T47D (cell line): ENCODE results near the gene THSD7B.
"Not testable (repeated sequence)": the region's sequence is repeated elsewhere in the genome, so short reads cannot be mapped to it uniquely, and the experiment has no call there.

Experiments
- DNase-seq, 2 experiments: peaks; one replicate each; pipeline versions ENCODE4 v3.0.0 to v3.0.0-alpha.2; 2011 to 2012; ENCODE audit warnings: low read depth in 1 of 2, low spot score in 1 of 2
- JUND ChIP-seq: IDR thresholded peaks from 2 replicates; pipeline ENCODE4 v1.6.1; 2012; ENCODE audit warnings: low read depth
- in situ Hi-C: cut with HindIII; loops from 2 replicates; pipeline ENCODE4 v1.10.0; 2016; ENCODE audit warnings: low sequenced_read_pairs, low pct_unique_long_range_greater_than_20kb

The THSD7B gene

GRCh38 chr2:137677466-137677865 is 912.1 kb downstream of the THSD7B start:
- peak; percentile 23 to 33 for DNase-seq
- no peak for TF ChIP-seq JUND
- in situ Hi-C loops: no loop called here

- in situ Hi-C loops: no loop called here
- TF ChIP-seq JUND: no peak
- no peak for DNase-seq
Measured at GRCh38 chr2:137689549-137689948, 924.2 kb downstream of the THSD7B start.

GRCh38 chr2:137693534-137693933 is 928.2 kb downstream of the THSD7B start:
- DNase-seq: no peak
- in situ Hi-C loops: no loop called here
- TF ChIP-seq JUND: no peak

- no peak for TF ChIP-seq JUND
- in situ Hi-C loops: no loop called here
- no peak for DNase-seq
Measured at GRCh38 chr2:137696916-137697315, 931.6 kb downstream of the THSD7B start.

- in situ Hi-C loops: not testable (repeated sequence)
Measured at GRCh38 chr2:137700250-137700649, 934.9 kb downstream of the THSD7B start.

DNA sequence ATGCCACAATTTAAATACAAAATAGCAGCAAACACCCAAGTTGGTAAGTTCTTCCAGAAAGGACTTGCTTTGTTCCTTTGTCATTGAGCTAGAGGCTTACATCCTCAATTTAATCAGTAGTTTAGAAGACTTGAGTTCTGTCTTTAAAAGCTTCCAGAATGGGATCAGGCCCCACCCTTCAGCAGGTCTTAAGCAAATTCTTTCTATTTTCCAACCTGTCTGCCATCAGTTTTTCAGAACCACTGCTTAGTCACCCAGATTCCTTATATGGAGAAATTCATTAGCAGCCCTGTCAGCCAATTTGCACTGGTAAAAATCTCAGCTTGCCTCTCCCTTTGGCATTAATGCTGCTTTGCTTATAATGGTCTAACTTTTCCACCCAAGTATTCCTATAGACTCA is 935.3 kb downstream of the THSD7B start:
- in situ Hi-C loops: no loop called here
- DNase-seq: no peak
- TF ChIP-seq JUND: no peak

More at GRCh38 chr2:137700250-137700649, 934.9 kb downstream of the THSD7B start:
- not testable (repeated sequence) for DNase-seq

DNA sequence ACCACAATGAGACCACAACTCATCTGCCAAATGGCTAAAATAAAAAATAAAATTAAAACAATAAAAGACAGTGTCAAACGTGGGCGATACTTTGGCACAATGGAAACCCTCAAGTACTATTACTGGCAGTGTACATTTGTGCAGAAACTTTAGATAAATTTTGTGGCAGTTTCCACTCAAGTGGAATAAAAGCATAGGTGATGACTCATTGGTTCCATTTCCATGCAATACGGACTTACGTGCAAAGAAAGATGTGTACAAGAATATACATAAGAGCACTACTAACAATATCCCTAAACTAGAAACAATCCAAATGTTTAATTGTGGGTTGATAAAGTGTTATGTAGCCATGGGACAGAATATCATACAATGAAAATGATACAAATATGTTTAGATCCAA is 940.0 kb downstream of the THSD7B start:
- in situ Hi-C loops: no loop called here
- TF ChIP-seq JUND: no peak
- DNase-seq: no peak

GRCh38 chr2:137706786-137707613 is 941.7 kb downstream of the THSD7B start:
- in situ Hi-C loops: no loop called here
- DNase-seq: peak in 1 of 2 experiments; percentile 15
- no peak for TF ChIP-seq JUND

DNA sequence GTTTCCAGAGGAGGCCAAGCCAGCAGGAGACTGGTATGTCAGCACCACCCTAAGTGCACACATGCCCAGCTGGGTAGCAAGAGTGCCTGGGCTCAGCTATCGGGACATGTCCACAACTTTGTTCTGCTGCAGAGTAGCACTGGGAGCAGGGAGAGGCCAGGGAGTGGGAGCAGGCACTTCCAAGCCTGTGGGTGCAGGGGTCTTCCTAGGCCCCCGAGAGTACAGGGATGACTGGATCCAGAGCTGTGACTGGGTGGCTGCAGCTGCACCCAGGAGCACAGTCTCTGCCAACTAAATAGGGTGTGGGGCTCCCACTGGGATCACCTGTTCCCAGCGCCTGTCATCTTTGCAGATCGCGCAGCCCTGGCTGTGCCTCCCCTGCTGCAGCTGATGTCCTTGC is 943.0 kb downstream of the THSD7B start:
- no peak for TF ChIP-seq JUND
- in situ Hi-C loops: no loop called here
- DNase-seq: no peak

DNA sequence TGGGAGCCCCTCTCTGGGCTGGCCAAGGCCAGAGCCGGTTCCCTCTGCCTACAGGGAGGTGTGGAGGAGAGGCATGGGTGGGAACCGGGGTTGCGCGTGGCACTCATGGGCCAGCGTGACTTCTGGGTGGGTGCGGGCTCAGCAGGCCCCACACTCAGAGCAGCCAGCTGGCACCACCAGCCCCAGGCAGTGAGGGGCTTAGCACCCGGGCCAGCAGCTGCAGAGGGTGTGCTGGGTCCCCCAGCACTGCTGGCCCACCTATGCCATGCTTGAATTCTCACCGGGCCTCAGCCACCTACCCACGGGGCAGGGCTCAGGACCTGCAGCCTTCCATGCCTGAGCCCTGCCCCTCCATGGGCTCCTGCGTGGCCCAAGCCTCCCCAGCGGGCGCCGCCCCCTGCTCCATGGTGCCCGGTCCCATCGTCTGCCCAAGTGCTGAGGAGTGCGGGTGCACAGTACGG is 950.4 kb downstream of the THSD7B start:
- no peak for TF ChIP-seq JUND
- in situ Hi-C loops: no loop called here
- no peak for DNase-seq

- no peak for DNase-seq
- TF ChIP-seq JUND: no peak
- in situ Hi-C loops: no loop called here
Measured at GRCh38 chr2:137718786-137719185, 953.4 kb downstream of the THSD7B start.

DNA sequence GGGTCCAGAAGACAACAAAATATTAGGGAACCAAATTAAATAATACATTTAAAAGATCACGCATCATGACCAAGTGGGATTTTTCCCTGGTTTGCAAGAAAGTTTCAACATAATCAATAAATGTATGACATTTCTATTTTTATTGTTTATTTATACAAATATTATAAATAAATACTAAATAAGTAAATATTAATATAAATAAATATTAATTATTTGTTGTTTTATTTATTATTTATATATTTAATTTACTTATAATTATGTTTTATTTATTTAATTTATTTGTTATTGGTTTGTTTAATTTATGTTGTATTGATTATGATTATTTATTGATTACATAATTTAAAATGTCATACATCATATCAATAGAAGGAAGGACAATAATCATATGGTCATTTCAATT is 956.4 kb downstream of the THSD7B start:
- DNase-seq: no peak

DNA sequence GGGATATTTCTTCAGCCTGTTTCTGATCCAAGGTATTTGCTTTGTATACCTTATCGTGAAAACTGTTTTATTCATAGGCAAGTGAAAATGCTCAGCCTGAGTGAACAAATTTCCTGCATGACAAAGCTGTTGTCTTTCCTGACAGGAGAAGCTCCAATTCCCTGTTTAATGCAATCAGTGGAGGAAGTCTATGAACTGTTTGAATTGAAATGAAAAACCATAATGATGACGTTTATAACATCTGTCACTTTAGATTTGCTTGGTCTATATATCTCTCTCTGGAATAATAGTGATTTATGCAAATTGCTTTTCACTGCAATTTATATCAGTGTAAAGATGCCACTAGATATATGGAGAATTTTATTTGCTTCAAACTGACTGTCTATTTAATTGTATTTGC is 959.6 kb downstream of the THSD7B start:
- no peak for DNase-seq
- TF ChIP-seq JUND: no peak
- in situ Hi-C loops: no loop called here

More for the DNA sequence above, 956.4 kb downstream of the THSD7B start:
- TF ChIP-seq JUND: no peak
- in situ Hi-C loops: no loop called here
